H1 (cell line): ENCODE results near the gene SNAI1. TPM values are rescaled to one million over a fixed set of nuclear protein-coding genes. Genes with fewer than 3 reads are reported as not detected.
A peak's percentile ranks its signal among the peaks of the same experiment; 100 is the strongest.

Experiments
- CTCF ChIA-PET: fragments of 300-600 bp; sonication (Branson Sonifier 250); formaldehyde crosslinking; loops from one replicate; lab custom pipeline; 2021; ENCODE audit not compliant: partially characterized antibody; lab: Charles Lee
- POLR2A ChIA-PET: fragments of 300-600 bp; sonication (Branson Sonifier 250); formaldehyde crosslinking; loops from one replicate; lab custom pipeline; 2021; ENCODE audit warnings: inconsistent platforms; ENCODE audit not compliant: partially characterized antibody; lab: Charles Lee
- DNase-seq, 2 experiments: peaks; one replicate each; pipeline versions ENCODE4 v3.0.0 to v3.0.0-alpha.2; 2010 to 2022; ENCODE audit warnings: low spot score in 2 of 2, low read depth in 1 of 2, mixed read lengths in 1 of 2
- FAIRE-seq: peaks from 2 replicates; lab custom pipeline; 2011; peaks lifted over from hg19 to GRCh38; lab: Jason Lieb, UNC
- H2AFZ ChIP-seq: 2 replicates; pipeline ENCODE4 v1.8.1; 2012; ENCODE audit warnings: low read length, inconsistent platforms
- H2AK5ac ChIP-seq: 2 replicates; pipeline ENCODE4 v1.6.1; 2013; ENCODE audit warnings: low read depth, low read length
- H2BK120ac ChIP-seq: replicated peaks from 2 replicates; pipeline ENCODE3; 2013; ENCODE audit warnings: low read depth, low read length, inconsistent platforms
- H2BK12ac ChIP-seq: 2 replicates; pipeline ENCODE4 v1.6.1; 2013; ENCODE audit warnings: low read depth, low read length
- H2BK15ac ChIP-seq: 2 replicates; pipeline ENCODE4 v1.6.1; 2013; ENCODE audit warnings: low read length
- H2BK20ac ChIP-seq: 2 replicates; pipeline ENCODE4 v1.6.1; 2013; ENCODE audit warnings: low read length
- H2BK5ac ChIP-seq: 2 replicates; pipeline ENCODE4 v1.6.1; 2013; ENCODE audit warnings: low read depth, low read length
- H3K14ac ChIP-seq: 2 replicates; pipeline ENCODE4 v1.6.1; 2013; ENCODE audit warnings: inconsistent platforms; ENCODE audit not compliant: insufficient read length
- H3K18ac ChIP-seq: 2 replicates; pipeline ENCODE4 v1.6.1; 2013; ENCODE audit warnings: low read length; ENCODE audit errors: extremely low read depth
- H3K23ac ChIP-seq: 2 replicates; pipeline ENCODE4 v1.6.1; 2013; ENCODE audit warnings: inconsistent platforms; ENCODE audit not compliant: insufficient read length
- H3K23me2 ChIP-seq: 2 replicates; pipeline ENCODE4 v1.6.1; 2013; ENCODE audit warnings: low read depth, low read length
- H3K27ac ChIP-seq: 2 replicates; pipeline ENCODE4 v1.6.1; 2011; ENCODE audit warnings: low read depth, low read length, inconsistent platforms
- H3K27me3 ChIP-seq, 4 experiments: replicated peaks in 1 of 4; 1 replicate in 1 of 4; 2 replicates in 3 of 4; pipeline versions ENCODE4 v1.6.1 to v1.8.1; 2011 to 2013; ENCODE audit warnings: low read length in 3 of 4, mild to moderate bottlenecking in 3 of 4, inconsistent platforms in 2 of 4, mixed read lengths in 2 of 4, moderate library complexity in 1 of 4; ENCODE audit not compliant: control insufficient read depth in 3 of 4, insufficient read depth in 3 of 4; ENCODE audit errors: extremely low read depth in 1 of 4
- H3K36me3 ChIP-seq, 4 experiments: 2 replicates each; pipeline versions ENCODE4 v1.6.1 to v1.8.1; 2011 to 2013; ENCODE audit warnings: mild to moderate bottlenecking in 4 of 4, low read length in 3 of 4, moderate library complexity in 2 of 4, control low read depth in 1 of 4, inconsistent platforms in 1 of 4; ENCODE audit not compliant: insufficient read depth in 4 of 4, control insufficient read depth in 2 of 4
- H3K4ac ChIP-seq: replicated peaks from 2 replicates; pipeline ENCODE3; 2013; ENCODE audit warnings: low read length, low read depth, mixed read lengths, inconsistent platforms; ENCODE audit not compliant: insufficient read length
- H3K4me1 ChIP-seq, 4 experiments: replicated peaks in 1 of 4; 1 replicate in 1 of 4; 2 replicates in 3 of 4; pipeline versions ENCODE4 v1.6.1 to v1.8.1; 2011 to 2013; ENCODE audit warnings: low read length in 3 of 4, inconsistent platforms in 2 of 4, mixed read lengths in 1 of 4; ENCODE audit not compliant: insufficient read depth in 4 of 4, control insufficient read depth in 3 of 4
- H3K4me2 ChIP-seq, 2 experiments: 2 replicates each; pipeline versions ENCODE4 v1.6.1 to v1.8.1; 2011 to 2013; ENCODE audit warnings: low read depth in 2 of 2, low read length in 2 of 2, control low read depth in 1 of 2, inconsistent platforms in 1 of 2, mild to moderate bottlenecking in 1 of 2; ENCODE audit not compliant: insufficient read depth in 1 of 2
- H3K4me3 ChIP-seq, 4 experiments: fragments of 200-600, 300-600 bp in 1 of 4; sonication (generic), shearing (Covaris generic), sonication (Bioruptor Twin) in 1 of 4; 2 replicates each; pipeline versions ENCODE4 v1.5.1 to v1.8.1; 2011 to 2016; ENCODE audit warnings: low read length in 4 of 4, low read depth in 3 of 4, control low read depth in 2 of 4, inconsistent platforms in 2 of 4, mild to moderate bottlenecking in 2 of 4, mixed read lengths in 1 of 4, moderate library complexity in 1 of 4; ENCODE audit not compliant: insufficient read depth in 2 of 4; ENCODE audit errors: extremely low read depth in 1 of 4
- H3K56ac ChIP-seq: replicated peaks from 2 replicates; pipeline ENCODE3; 2013; ENCODE audit warnings: low read depth, mild to moderate bottlenecking, mixed read lengths, low read length, inconsistent platforms; ENCODE audit not compliant: insufficient read length
- H3K79me1 ChIP-seq: 2 replicates; pipeline ENCODE4 v1.6.1; 2013; ENCODE audit warnings: low read depth, low read length, control low read depth
- H3K79me2 ChIP-seq, 2 experiments: 2 replicates each; pipeline versions ENCODE4 v1.6.1 to v1.8.1; 2012 to 2013; ENCODE audit warnings: low read length in 2 of 2, mild to moderate bottlenecking in 2 of 2, inconsistent platforms in 1 of 2; ENCODE audit not compliant: insufficient read depth in 2 of 2, control insufficient read depth in 1 of 2
- H3K9ac ChIP-seq, 4 experiments: replicated peaks in 1 of 4; 1 replicate in 1 of 4; 2 replicates in 3 of 4; pipeline versions ENCODE4 v1.6.1 to v1.8.1; 2011 to 2013; ENCODE audit warnings: low read depth in 3 of 4, low read length in 3 of 4, control low read depth in 2 of 4, mild to moderate bottlenecking in 2 of 4, moderate library complexity in 2 of 4, inconsistent platforms in 1 of 4; ENCODE audit errors: extremely low read depth in 1 of 4
- H3K9me3 ChIP-seq, 2 experiments: 2 replicates each; pipeline versions ENCODE4 v1.6.1 to v1.8.1; 2012 to 2013; ENCODE audit warnings: mild to moderate bottlenecking in 2 of 2, moderate library complexity in 2 of 2, control low read depth in 1 of 2, inconsistent platforms in 1 of 2, low read depth in 1 of 2, low read length in 1 of 2, mixed read lengths in 1 of 2; ENCODE audit not compliant: insufficient read depth in 2 of 2
- H4K20me1 ChIP-seq, 2 experiments: replicated peaks in 1 of 2; 2 replicates each; pipeline versions ENCODE3 to v1.8.1; 2011 to 2013; ENCODE audit warnings: inconsistent platforms in 2 of 2, low read length in 2 of 2, mild to moderate bottlenecking in 1 of 2; ENCODE audit not compliant: insufficient read depth in 2 of 2, control insufficient read depth in 1 of 2
- H4K5ac ChIP-seq: 2 replicates; pipeline ENCODE4 v1.6.1; 2013; ENCODE audit warnings: low read length, low read depth, mixed read lengths, inconsistent platforms; ENCODE audit not compliant: insufficient read length
- H4K8ac ChIP-seq: 2 replicates; pipeline ENCODE4 v1.8.0; 2013; ENCODE audit warnings: mild to moderate bottlenecking, moderate library complexity, low read length, inconsistent platforms; ENCODE audit not compliant: insufficient read depth; ENCODE audit errors: extremely low read depth
- H4K91ac ChIP-seq: replicated peaks from 2 replicates; pipeline ENCODE3; 2013; ENCODE audit warnings: low read length, mixed read lengths, inconsistent platforms; ENCODE audit not compliant: insufficient read length
- EP300 ChIP-seq, 2 experiments: IDR thresholded peaks; 1 replicate in 1 of 2; 2 replicates in 1 of 2; pipeline ENCODE4 v1.6.1; 2011 to 2012; ENCODE audit warnings: low read depth in 2 of 2, low read length in 2 of 2, mild to moderate bottlenecking in 2 of 2, borderline replicate concordance in 1 of 2, inconsistent platforms in 1 of 2, moderate library complexity in 1 of 2
- WGBS, 2 experiments: shearing (Covaris generic) in 1 of 2; methylation state at CpG; one replicate each; pipeline versions ENCODE4 v1.1.6 to v1.1.7; 2013 to 2015; ENCODE audit warnings: low lambda C conversion rate in 2 of 2, mixed read lengths in 2 of 2, inconsistent platforms in 1 of 2, low coverage in 1 of 2, missing lambda C conversion rate in 1 of 2; ENCODE audit not compliant: insufficient replicate concordance in 2 of 2, insufficient coverage in 1 of 2, insufficient read length in 1 of 2; ENCODE audit errors: extremely low coverage in 1 of 2, missing lambda C conversion rate in 1 of 2; 5-methylcytosine and 5-hydroxymethylcytosine counted together
- polyA plus RNA-seq, 7 experiments: library from polyadenylated mRNA; depleted of rRNA in 3 of 7; stranded (reverse) in 5 of 7; unstranded in 2 of 7; fragments of >200 nt in 5 of 7; fragments of 200-250 nt in 2 of 7; gene quantifications; 1 replicate in 5 of 7; 2 replicates in 1 of 7; 4 replicates in 1 of 7; pipeline versions ENCODE4 v1.2.1 to v1.2.3, GENCODE V29; 2011 to 2013; ENCODE audit warnings: missing spikeins in 2 of 7, mixed read lengths in 2 of 7
- total RNA-seq: library from RNA; stranded (reverse); fragmentation: NEBNext Ultra II Directional; extraction: Animal tissue kit (Norgen Biotek cat#: 25700); gene quantifications from 2 replicates; pipeline ENCODE4 v1.2.1, GENCODE V29; 2021
- TF ChIP-seq, protein P1 (sequence below): IDR thresholded peaks from 2 replicates; pipeline ENCODE4 v1.6.1; 2011; ENCODE audit warnings: low read length, improper control_type of control experiment

SNAI1 gene
- total and polyA plus RNA-seq, 2 of the 8 experiments (the other 6 are each of a cell fraction or from before 2014, with no cell fraction given): 6.5 to 8.0 TPM

DNA sequence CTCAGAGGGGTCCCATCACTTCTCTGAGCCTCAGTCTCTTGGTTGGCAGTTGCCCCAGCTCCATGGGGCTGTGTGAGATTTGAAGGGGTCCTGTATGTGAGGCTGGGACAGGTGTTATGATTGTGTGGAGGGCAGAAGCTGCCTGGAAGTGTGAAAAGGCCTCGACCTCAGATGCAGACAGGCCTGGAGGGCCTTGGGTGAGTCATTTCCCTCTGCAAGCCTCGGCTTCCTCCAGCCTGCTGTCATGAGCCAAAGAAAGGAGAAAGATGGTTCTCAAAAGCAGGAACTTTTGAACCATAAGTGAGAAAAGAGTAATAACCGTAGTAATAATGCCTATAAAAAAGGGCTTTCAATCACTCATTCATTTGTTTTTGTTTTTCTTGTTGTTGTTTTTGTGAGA is 37.5 kb downstream of the SNAI1 start:
- H3K56ac ChIP-seq: no peak overlapping the region
- H3K27me3 ChIP-seq: peaks cover 0 to 3% (median 1%) of the 10 kb centered on the region in 4 experiments; a peak in 1 of 7 replicates
- FAIRE-seq: no peak
- H3K14ac ChIP-seq: no peak overlapping the region
- no peak overlapping the region for H3K23ac ChIP-seq
- no peak overlapping the region for H2BK20ac ChIP-seq
- no peak overlapping the region for H3K18ac ChIP-seq
- no peak overlapping the region for H3K4me2 ChIP-seq
- no peak overlapping the region for H2BK120ac ChIP-seq
- H4K5ac ChIP-seq: no peak overlapping the region
- peak overlapping the region; percentile 53; the same call in 1 of the 2 replicates for H4K8ac ChIP-seq
- H2AFZ ChIP-seq: no peak overlapping the region
- POLR2A ChIA-PET: interaction anchor here (1.1 to 1.9 kb wide), 4 partner anchors 9 to 29 kb away, joined by 3 to 4 read pairs (median 4); no protein-coding TSS in a partner anchor
- no peak for TF ChIP-seq EP300 (IDR thresholded peaks at IDR 0.05; ENCODE audit: borderline replicate concordance in 1 of 2, low read depth in 2 of 2, low read length in 2 of 2)
- TF ChIP-seq, protein P1, sequence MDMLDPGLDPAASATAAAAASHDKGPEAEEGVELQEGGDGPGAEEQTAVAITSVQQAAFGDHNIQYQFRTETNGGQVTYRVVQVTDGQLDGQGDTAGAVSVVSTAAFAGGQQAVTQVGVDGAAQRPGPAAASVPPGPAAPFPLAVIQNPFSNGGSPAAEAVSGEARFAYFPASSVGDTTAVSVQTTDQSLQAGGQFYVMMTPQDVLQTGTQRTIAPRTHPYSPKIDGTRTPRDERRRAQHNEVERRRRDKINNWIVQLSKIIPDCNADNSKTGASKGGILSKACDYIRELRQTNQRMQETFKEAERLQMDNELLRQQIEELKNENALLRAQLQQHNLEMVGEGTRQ: no peak
- no peak overlapping the region for H3K27ac ChIP-seq
- no peaks in the 10 kb centered on the region for H3K23me2 ChIP-seq
- no peaks in the 10 kb centered on the region for H3K9me3 ChIP-seq
- no peak overlapping the region for H3K4ac ChIP-seq
- H2BK15ac ChIP-seq: no peak overlapping the region
- peaks cover 0 to 11% (median 8%) of the 10 kb centered on the region in 4 experiments; a peak in 6 of 7 replicates for H3K4me1 ChIP-seq
- H3K36me3 ChIP-seq: no peaks in the 10 kb centered on the region
- no peak overlapping the region for H2BK5ac ChIP-seq
- no peak overlapping the region for H3K4me3 ChIP-seq
- no peak overlapping the region for H2AK5ac ChIP-seq
- CTCF ChIA-PET: interaction anchor here (0.5 to 1.4 kb wide), 10 partner anchors 18 to 826 kb away, joined by 3 to 7 read pairs (median 3); no protein-coding TSS in a partner anchor
- H2BK12ac ChIP-seq: no peak overlapping the region
- no peak overlapping the region for H3K9ac ChIP-seq
- H3K79me1 ChIP-seq: no peaks in the 10 kb centered on the region
- DNase-seq: no peak
- H4K20me1 ChIP-seq: no peaks in the 10 kb centered on the region
- no peak overlapping the region for H4K91ac ChIP-seq
- 93% methylated on average over 3 of the region's 3 CpGs; no CpG with 5 or more reads in 1 of the 2 experiments for WGBS, 2 experiments
- H3K79me2 ChIP-seq: no peaks in the 10 kb centered on the region
